ENCODE results near the gene MYL11.

Gene MYL11

GRCh38 chr16:30368792-30369090 lies 5.9 kb upstream of the MYL11 start:
- peak overlapping the region; percentile 89 for H3K4me3 ChIP-seq (ENCODE audit: low read depth, low read length)
- DNase-seq (ENCODE audit: low read depth) = no peak

GRCh38 chr16:30369091-30369937 lies 5.3 kb upstream of the MYL11 start:
- DNase-seq (ENCODE audit: low read depth) = no peak
- peak overlapping the region; percentile 89 for H3K4me3 ChIP-seq (ENCODE audit: low read depth, low read length)

GRCh38 chr16:30369938-30370455 lies 4.6 kb upstream of the MYL11 start:
- H3K4me3 ChIP-seq (ENCODE audit: low read depth, low read length) = peak overlapping the region; percentile 89
- no peak for DNase-seq (ENCODE audit: low read depth)

GRCh38 chr16:30370456-30371247 lies 4.0 kb upstream of the MYL11 start, which contains the start of gene TBC1D10B:
Gene TBC1D10B (minus strand): TSS chr16:30370494. CDS start chr16:30370183, 311 bp downstream.
- H3K4me3 ChIP-seq (ENCODE audit: low read depth, low read length) = peak within 1 kb of the TSS; percentile 89
- peak; percentile 100 for DNase-seq (ENCODE audit: low read depth)

- no peak for DNase-seq (ENCODE audit: low read depth)
- H3K4me3 ChIP-seq (ENCODE audit: low read depth, low read length) = peak overlapping the region; percentile 52
Observed at GRCh38 chr16:30371248-30371816, 3.3 kb upstream of the MYL11 start.

- DNase-seq (ENCODE audit: low read depth) = no peak
- no peak overlapping the region for H3K4me3 ChIP-seq (ENCODE audit: low read depth, low read length)
Observed at GRCh38 chr16:30372038-30372712, 2.4 kb upstream of the MYL11 start.

GRCh38 chr16:30372725-30373124 lies 1.9 kb upstream of the MYL11 start:
- no peak overlapping the region for H3K4me3 ChIP-seq (ENCODE audit: low read depth, low read length)
- no peak for DNase-seq (ENCODE audit: low read depth)

GRCh38 chr16:30375864-30376263 lies 1.3 kb downstream of the MYL11 start:
- no peak for DNase-seq (ENCODE audit: low read depth)
- H3K4me3 ChIP-seq (ENCODE audit: low read depth, low read length) = peak overlapping the region; percentile 21

GRCh38 chr16:30376461-30376902 lies 1.9 kb downstream of the MYL11 start:
- DNase-seq (ENCODE audit: low read depth) = no peak

GRCh38 chr16:30377050-30377811 lies 2.6 kb downstream of the MYL11 start:
- peak overlapping the region; percentile 76 for H3K4me3 ChIP-seq (ENCODE audit: low read depth, low read length)
- no peak for DNase-seq (ENCODE audit: low read depth)

More at GRCh38 chr16:30376461-30376902, 1.9 kb downstream of the MYL11 start:
- peak overlapping the region; percentile 21 for H3K4me3 ChIP-seq (ENCODE audit: low read depth, low read length)

GRCh38 chr16:30377812-30378235 lies 3.2 kb downstream of the MYL11 start:
- peak overlapping the region; percentile 76 for H3K4me3 ChIP-seq (ENCODE audit: low read depth, low read length)
- DNase-seq (ENCODE audit: low read depth) = peak; percentile 63

GRCh38 chr16:30378236-30379157 lies 3.9 kb downstream of the MYL11 start:
- DNase-seq (ENCODE audit: low read depth) = peak; percentile 93
- peak overlapping the region; percentile 76 for H3K4me3 ChIP-seq (ENCODE audit: low read depth, low read length)

- H3K4me3 ChIP-seq (ENCODE audit: low read depth, low read length) = peak overlapping the region; percentile 76
- DNase-seq (ENCODE audit: low read depth) = no peak
Observed at GRCh38 chr16:30379158-30379783, 4.7 kb downstream of the MYL11 start.

- DNase-seq (ENCODE audit: low read depth) = no peak
- H3K4me3 ChIP-seq (ENCODE audit: low read depth, low read length) = no peak overlapping the region
Observed at GRCh38 chr16:30380072-30380802, 5.6 kb downstream of the MYL11 start.

- no peak overlapping the region for H3K4me3 ChIP-seq (ENCODE audit: low read depth, low read length)
Observed at GRCh38 chr16:30380803-30381208, 6.2 kb downstream of the MYL11 start.

GRCh38 chr16:30381291-30382041 lies 6.9 kb downstream of the MYL11 start:
- H3K4me3 ChIP-seq (ENCODE audit: low read depth, low read length) = no peak overlapping the region
- no peak for DNase-seq (ENCODE audit: low read depth)

More at GRCh38 chr16:30380803-30381208, 6.2 kb downstream of the MYL11 start:
- DNase-seq (ENCODE audit: low read depth) = no peak

Data from skeletal muscle cell (primary cell).